Activated T-helper 17 cell treated with anti-CD3 and anti-CD28 coated beads, Interleukin-2, amount 50 U/mL, for 72 hours (primary cell): ENCODE results near the gene VENTX. TPM values are rescaled to one million over a fixed set of nuclear protein-coding genes. Genes with fewer than 3 reads are reported as not detected.
"Not testable (repeated sequence)": the region's sequence is repeated elsewhere in the genome, so short reads cannot be mapped to it uniquely, and the experiment has no call there.

ENCODE experiments used
- ATAC-seq: fragments of 150-1000 bp; cut with Tn5 transposase; replicated peaks from 2 replicates; pipeline ENCODE4 v1.10.0; 2021; ENCODE audit warnings: mild to moderate bottlenecking, moderate library complexity
- H3K27ac Mint-ChIP-seq: one replicate; pipeline ENCODE4 v1.8.0; 2022; ENCODE audit warnings: mixed read lengths
- H3K27me3 Mint-ChIP-seq: one replicate; pipeline ENCODE4 v1.8.0; 2022; ENCODE audit warnings: mixed read lengths
- H3K36me3 Mint-ChIP-seq: one replicate; pipeline ENCODE4 v1.8.0; 2022; ENCODE audit warnings: low read depth, mild to moderate bottlenecking, mixed read lengths
- H3K4me1 Mint-ChIP-seq: one replicate; pipeline ENCODE4 v1.8.0; 2022; ENCODE audit warnings: mixed read lengths
- H3K4me3 Mint-ChIP-seq: one replicate; pipeline ENCODE4 v1.8.0; 2022; ENCODE audit warnings: mild to moderate bottlenecking, mixed read lengths
- H3K9me3 Mint-ChIP-seq: one replicate; pipeline ENCODE4 v1.8.0; 2022; ENCODE audit warnings: mixed read lengths
- total RNA-seq, 2 donors: library from RNA; stranded (reverse); gene quantifications; one replicate each; pipeline ENCODE4 v1.2.3, GENCODE V29; 2022

Gene VENTX
- total RNA-seq, 2 donors from 2014 or later, result 0.21 TPM; not detected in 1

DNA sequence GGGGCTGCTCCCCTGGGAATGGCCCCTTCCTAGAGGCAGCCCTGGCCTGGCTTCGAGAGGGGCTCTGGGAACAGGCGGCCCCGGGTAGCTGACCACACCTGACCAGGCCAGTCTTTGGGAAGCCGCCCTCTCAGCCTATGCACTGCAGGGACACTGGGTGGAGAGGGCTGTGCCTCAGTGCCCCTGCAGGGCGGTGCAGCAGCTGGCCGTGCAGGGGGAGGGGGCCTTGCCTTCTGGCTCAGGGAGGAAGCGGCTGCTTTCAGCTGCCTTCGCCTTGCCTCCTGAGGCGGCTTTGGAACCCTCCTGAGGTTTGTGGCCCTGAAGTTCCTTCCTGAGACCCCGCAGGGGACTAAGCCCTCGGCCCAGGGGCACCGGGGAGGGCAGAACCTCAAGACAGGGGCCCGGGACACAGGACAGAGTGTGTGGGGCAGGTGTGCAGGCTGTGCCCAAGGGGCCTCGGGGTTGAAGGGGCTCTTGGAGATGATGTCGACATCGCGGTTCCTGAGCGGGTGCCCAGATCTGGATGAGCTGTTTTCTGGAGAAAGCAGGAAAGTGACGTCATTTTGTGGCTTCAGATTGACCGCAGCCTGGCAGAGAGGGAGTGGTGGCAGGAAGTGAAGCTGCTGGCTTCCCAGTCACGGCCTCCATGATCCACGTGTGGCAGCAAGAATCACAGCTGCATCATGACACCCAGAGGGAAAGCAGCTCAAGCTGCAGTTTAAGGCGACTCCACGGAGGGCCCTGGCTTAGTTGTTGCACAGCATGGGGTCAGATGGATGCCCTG is 21.4 kb downstream of the VENTX start:
- H3K36me3 Mint-ChIP-seq, result peaks cover 25% of the 10 kb centered on the region
- peaks cover 7% of the 10 kb centered on the region for H3K4me1 Mint-ChIP-seq
- ATAC-seq, result peak; percentile 71
- peak overlapping the region; percentile 60 for H3K4me3 Mint-ChIP-seq
- no peaks in the 10 kb centered on the region for H3K9me3 Mint-ChIP-seq
- no peaks in the 10 kb centered on the region for H3K27me3 Mint-ChIP-seq
- H3K27ac Mint-ChIP-seq, result peak overlapping the region; percentile 89

DNA sequence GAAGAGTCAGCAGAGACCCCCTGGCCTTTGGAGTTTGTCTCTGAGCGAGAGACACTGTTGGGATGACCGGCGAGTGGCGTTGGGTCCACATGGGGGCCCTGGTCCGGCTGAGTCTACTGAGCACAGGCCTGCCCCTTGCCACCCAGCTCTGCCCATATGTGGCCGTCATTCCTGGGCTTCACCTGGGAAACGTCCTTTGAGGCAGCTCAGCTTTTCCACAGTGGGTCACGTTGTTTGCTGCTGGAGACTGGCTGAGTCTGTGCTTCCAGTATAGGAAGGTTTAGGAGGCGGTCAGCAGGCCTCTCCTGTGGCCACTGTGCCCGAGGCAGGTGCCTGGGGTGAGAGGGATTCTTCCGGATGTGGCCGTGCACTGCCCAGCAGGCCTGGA is 21.9 kb downstream of the VENTX start:
- ATAC-seq, result no peak
- Mint-ChIP-seq H3K27me3 (no peaks in the 10 kb centered on the region), H3K9me3 (no peaks in the 10 kb centered on the region), H3K4me1 (peaks cover 12% of the 10 kb centered on the region), H3K27ac (peak overlapping the region; percentile 89), H3K36me3 (peaks cover 30% of the 10 kb centered on the region), H3K4me3 (peak overlapping the region; percentile 60)

DNA sequence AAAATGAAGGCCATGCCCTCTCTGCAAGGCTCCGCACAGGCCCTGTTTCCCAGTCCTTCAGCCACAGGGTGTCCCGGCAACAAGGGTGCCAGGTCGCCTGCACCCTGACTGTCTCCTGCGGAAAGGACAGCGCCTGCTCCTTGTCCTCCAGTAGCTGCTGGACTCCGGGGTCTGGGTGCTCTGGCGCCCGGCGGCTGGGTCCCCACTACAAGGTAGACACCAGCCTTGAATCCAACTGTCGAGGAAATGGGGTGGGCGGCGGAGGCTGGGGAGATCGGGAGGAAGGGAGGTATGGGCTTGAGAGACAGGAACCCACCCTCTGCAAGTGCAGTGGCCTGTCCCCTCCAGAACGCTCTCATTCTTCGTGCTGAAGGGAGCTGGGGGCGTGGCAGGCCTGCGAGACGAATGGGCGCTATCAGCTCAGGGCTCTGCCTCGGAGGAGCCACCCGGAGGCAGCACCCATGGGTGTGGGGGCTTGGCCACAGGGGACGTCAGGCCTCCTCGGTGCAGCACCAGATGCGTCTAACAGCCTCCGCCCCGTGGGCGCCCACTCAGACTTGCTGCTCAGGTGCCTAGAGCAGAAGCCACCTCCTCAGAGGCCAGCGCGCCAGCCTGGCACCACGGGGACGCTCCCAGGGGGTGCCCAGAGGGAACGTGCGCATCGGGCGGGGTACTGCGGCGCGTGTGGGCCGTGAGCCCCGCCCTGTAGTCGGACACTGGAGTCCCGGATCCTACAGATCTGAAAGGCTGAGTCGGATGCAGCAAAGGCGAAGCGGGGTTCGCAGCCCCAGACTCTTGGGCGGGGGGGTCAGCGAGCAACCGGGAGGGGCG is 23.5 kb downstream of the VENTX start:
- Mint-ChIP-seq H3K4me1 (peaks cover 14% of the 10 kb centered on the region), H3K27me3 (no peaks in the 10 kb centered on the region), H3K27ac (peak overlapping the region; percentile 88), H3K9me3 (no peaks in the 10 kb centered on the region), H3K36me3 (peaks cover 43% of the 10 kb centered on the region), H3K4me3 (peak overlapping the region; percentile 60)
- peak; percentile 73 for ATAC-seq

DNA sequence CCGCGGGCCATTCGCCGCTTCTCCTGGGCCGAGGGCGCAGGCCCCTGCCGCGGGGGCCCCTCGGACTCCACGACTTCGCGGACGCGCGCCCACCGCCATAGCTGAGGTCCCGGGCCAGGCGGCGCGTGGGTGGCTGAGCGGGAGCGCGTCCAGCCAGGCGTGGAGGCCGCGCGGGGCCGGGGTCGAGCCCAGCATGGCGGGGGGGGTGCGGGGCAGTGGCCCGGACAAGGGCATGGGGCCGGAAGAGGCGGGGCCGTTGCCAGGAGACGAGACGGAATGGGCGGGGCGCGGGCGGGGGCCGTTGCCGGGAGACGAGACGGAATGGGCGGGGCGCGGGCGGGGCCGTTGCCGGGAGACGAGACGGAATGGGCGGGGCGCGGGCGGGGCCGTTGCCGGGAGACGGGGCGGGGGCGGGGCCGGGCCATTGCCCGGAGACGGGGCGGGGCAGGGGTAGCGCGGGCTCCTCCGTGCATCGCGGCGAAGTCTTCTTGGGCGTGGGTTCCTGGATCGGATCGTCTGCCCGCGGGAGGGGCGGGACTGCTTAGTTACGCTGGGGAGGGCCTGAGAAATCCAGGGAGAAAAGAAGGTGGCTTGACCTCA is 24.2 kb downstream of the VENTX start:
- peak; percentile 52 for ATAC-seq
- peaks cover 43% of the 10 kb centered on the region for H3K36me3 Mint-ChIP-seq
- H3K4me1 Mint-ChIP-seq, result peaks cover 14% of the 10 kb centered on the region
- no peaks in the 10 kb centered on the region for H3K27me3 Mint-ChIP-seq
- H3K9me3 Mint-ChIP-seq, result no peaks in the 10 kb centered on the region
- peak overlapping the region; percentile 60 for H3K4me3 Mint-ChIP-seq
- peak overlapping the region; percentile 88 for H3K27ac Mint-ChIP-seq

DNA sequence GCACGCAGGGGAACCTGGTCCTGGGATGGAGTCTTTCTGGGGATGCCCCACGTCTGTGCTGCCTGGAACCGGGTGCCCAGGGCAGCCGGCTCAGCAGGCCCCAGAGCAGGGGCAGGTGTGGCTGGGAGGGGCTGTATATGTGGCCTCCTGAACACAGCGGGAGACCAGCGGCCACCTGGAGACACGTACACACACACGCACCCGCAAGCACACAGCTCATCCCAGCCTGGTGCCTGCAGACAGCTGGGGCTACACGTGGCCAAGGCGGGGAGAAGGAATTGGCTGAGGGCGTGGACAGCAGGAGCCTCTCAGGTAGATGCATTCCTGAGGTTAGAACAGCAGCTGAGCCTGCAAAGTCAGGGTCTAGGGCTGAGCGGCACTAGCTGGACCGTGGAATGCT is 25.0 kb downstream of the VENTX start:
- Mint-ChIP-seq H3K27me3 (no peaks in the 10 kb centered on the region), H3K4me1 (peaks cover 14% of the 10 kb centered on the region), H3K36me3 (peaks cover 43% of the 10 kb centered on the region), H3K9me3 (no peaks in the 10 kb centered on the region), H3K4me3 (peak overlapping the region; percentile 42), H3K27ac (no peak overlapping the region)
- no peak for ATAC-seq

DNA sequence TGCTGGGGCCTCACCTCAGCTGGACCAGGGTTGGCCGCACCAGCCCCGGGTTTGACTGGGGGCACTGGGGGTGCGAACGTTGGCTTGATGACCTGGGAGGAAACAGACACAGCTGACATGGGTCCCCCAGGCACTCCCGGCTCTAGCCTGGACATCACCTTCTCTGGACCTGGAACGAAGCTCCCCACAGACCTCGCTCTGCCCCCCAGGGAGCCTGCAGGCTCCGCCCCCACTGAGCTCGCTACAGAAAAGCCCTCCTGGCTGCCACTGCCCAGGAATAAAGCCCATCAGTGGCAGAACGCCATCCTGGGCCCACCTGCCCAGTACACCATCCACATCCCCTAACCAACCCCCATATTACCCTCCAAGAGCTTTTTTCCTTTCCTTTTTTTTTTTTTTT is 26.0 kb downstream of the VENTX start:
- Mint-ChIP-seq H3K4me3 (peak overlapping the region; percentile 31), H3K4me1 (peaks cover 14% of the 10 kb centered on the region)

DNA sequence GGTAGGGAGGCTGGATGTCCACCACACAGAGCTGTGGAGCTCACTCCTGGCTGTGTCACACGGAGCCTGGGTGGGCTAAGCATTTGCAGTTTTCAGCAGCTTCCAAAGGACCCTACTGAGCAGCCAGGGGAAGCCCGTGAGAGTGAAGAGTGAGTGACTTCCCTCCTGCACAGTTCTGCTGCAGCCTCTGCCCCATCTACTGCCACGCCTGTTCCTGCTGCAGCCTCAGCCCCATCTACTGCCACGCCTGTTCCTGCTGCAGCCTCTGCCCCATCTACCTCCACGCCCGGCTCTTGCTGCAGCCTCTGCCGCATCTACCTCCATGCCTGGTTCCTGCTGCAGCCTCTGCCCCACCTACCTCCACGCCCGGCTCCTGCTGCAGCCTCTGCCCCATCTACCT is 26.8 kb downstream of the VENTX start:
- Mint-ChIP-seq H3K36me3 (peaks cover 37% of the 10 kb centered on the region), H3K4me3 (peak overlapping the region; percentile 31), H3K4me1 (peaks cover 8% of the 10 kb centered on the region), H3K27me3 (no peaks in the 10 kb centered on the region), H3K27ac (no peak overlapping the region), H3K9me3 (no peaks in the 10 kb centered on the region)
- no peak for ATAC-seq

More for the DNA sequence above, 26.0 kb downstream of the VENTX start:
- Mint-ChIP-seq H3K27me3 (no peaks in the 10 kb centered on the region), H3K36me3 (peaks cover 43% of the 10 kb centered on the region), H3K27ac (no peak overlapping the region), H3K9me3 (no peaks in the 10 kb centered on the region)
- no peak for ATAC-seq

DNA sequence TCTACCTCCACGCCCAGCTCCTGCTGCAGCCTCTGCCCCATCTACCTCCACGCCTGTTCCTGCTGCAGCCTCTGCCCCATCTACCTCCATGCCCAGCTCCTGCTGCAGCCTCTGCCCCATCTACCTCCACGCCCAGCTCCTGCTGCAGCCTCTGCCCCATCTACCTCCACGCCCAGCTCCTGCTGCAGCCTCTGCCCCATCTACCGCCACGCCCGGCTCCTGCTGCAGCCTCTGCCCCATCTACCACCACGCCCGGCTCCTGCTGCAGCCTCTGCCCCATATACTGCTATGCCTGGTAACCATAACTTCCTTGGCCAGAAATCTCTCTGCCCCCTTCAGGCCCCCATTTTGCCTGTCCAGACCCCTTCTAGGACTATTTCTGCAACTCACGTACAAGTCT is 27.4 kb downstream of the VENTX start:
- ATAC-seq, result not testable (repeated sequence)

DNA sequence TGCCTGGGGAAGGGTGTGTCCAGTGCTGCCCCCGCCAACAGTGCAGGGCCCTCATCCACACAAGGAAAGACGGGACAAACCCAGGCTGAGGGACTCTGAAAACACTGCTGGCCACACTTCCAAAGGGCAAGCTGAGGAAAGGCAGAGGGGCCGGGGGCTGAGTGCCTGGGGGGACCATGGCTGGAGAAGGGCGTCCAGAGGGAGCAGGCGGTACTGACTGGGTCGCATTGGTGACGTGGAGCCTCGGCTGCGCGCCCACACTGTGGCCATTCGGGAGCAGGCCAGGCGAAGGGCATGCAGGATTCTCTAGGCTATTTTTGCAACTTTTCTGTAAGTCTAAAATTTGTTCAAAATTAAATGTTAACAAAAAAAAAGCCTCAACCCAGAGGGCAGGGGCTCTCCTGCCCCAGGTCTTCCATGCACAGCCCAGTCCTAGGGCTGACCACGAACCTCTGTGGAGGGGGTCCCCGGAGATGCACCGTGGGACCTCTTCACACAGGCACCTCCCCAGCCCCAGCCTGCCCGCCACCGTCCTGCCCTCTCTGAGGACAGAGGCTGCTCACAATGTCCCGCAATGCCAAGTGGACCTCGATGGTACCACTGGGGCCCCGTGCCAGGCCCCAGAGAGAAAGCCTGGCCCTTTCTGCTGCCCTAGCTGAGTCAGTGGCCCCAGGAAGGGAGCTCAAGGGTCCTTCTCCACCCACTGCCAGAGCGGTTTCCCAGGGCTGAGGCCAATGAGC is 28.6 kb downstream of the VENTX start:
- Mint-ChIP-seq H3K36me3 (peaks cover 53% of the 10 kb centered on the region), H3K9me3 (no peaks in the 10 kb centered on the region), H3K4me1 (peaks cover 7% of the 10 kb centered on the region), H3K27ac (no peak overlapping the region), H3K4me3 (no peak overlapping the region), H3K27me3 (no peaks in the 10 kb centered on the region)
- no peak for ATAC-seq

More for the DNA sequence above, 27.4 kb downstream of the VENTX start:
- not testable (repeated sequence) for H3K4me1 Mint-ChIP-seq, H3K9me3 Mint-ChIP-seq, H3K4me3 Mint-ChIP-seq, H3K27me3 Mint-ChIP-seq
- peaks cover 42% of the 10 kb centered on the region for H3K36me3 Mint-ChIP-seq
- H3K27ac Mint-ChIP-seq, result peak overlapping the region; percentile 41

DNA sequence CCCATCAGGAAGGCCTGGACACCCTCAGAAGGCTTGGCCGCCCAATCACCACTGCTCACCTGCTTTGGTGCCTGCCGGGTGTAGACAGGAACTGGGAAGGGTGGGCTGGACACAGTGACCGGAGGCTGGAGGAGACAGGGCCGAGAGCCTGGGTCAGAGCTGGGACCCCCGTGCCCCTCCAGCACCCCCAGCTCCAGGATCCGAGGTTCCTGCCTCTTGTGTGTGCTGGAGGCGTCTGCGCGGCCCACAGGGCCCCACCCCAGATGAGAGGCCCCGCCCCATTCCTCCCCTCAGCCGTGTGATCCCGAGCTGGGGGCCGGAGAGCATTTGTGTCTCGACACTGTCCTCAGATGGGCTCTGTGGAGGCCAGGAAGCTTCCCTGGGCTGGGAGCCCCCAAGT is 29.6 kb downstream of the VENTX start:
- Mint-ChIP-seq H3K4me1 (peaks cover 7% of the 10 kb centered on the region), H3K27me3 (no peaks in the 10 kb centered on the region), H3K36me3 (peaks cover 63% of the 10 kb centered on the region), H3K4me3 (no peak overlapping the region), H3K27ac (no peak overlapping the region), H3K9me3 (no peaks in the 10 kb centered on the region)
- no peak for ATAC-seq

DNA sequence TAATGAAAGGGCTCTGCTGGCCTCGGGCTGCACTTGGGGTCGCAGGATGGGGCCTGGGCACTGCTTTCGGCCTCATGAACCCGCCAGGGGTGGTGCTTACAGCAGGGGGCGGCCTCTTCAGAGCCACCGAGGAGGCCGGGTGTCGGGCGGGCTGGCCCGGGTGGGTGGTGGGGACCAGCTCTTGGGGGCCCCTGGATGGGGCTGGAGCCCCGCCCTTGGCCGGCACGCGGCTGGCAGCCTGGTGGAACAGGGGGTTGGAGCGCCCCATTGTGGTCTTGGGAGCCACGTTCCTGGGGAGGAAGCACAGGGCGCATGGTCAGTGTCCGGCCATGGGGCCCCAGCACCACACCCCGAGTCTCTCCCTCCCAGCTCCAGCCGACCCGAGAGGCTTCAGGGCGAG is 30.2 kb downstream of the VENTX start:
- no peak for ATAC-seq
- no peaks in the 10 kb centered on the region for H3K27me3 Mint-ChIP-seq
- peaks cover 63% of the 10 kb centered on the region for H3K36me3 Mint-ChIP-seq
- H3K9me3 Mint-ChIP-seq, result no peaks in the 10 kb centered on the region
- no peak overlapping the region for H3K27ac Mint-ChIP-seq
- peaks cover 7% of the 10 kb centered on the region for H3K4me1 Mint-ChIP-seq
- no peak overlapping the region for H3K4me3 Mint-ChIP-seq

DNA sequence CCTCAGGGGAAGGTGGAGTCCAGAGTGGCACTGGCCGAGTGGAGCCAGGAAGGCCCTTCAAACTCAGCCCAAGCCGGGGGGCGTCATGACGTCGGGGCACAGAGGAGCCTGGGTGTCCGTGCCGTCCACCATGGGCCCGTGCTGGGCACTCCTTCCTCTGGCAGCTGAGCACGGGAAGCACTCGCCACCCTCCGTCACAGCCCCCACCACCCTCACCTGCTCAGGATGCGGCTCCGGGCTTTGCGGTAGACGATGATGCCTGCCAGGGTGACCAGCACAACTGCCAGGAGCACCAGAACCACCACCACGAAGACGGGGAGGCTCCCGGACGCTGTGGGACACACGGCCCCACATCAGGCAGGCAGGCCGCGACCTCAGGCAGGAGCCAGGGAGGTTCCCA is 30.9 kb downstream of the VENTX start:
- no peak for ATAC-seq
- peaks cover 63% of the 10 kb centered on the region for H3K36me3 Mint-ChIP-seq
- no peak overlapping the region for H3K4me3 Mint-ChIP-seq
- no peaks in the 10 kb centered on the region for H3K27me3 Mint-ChIP-seq
- peaks cover 7% of the 10 kb centered on the region for H3K4me1 Mint-ChIP-seq
- H3K27ac Mint-ChIP-seq, result no peak overlapping the region
- H3K9me3 Mint-ChIP-seq, result no peaks in the 10 kb centered on the region

DNA sequence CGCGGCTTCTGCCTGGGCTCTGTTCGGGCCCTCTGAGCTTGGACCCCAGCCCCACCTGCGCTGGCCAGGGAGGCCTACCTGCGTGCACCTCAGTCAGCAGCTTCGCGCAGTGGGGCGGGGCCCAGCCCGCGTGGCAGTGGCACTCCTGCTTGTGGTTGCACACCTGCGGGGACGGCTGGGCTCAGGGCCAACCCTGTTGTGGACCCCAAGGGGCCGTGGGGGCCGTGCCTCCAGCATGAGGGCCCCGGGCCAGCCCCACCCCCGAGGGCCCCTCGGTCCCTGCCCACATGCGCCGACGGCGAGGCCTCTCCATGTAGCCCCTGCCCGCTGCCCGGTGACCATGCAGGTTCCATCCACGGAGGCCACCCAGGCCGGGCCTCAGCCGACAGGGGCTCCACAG is 31.7 kb downstream of the VENTX start:
- ATAC-seq, result no peak
- H3K36me3 Mint-ChIP-seq, result peaks cover 54% of the 10 kb centered on the region
- H3K4me3 Mint-ChIP-seq, result no peak overlapping the region
- peaks cover 4% of the 10 kb centered on the region for H3K4me1 Mint-ChIP-seq
- H3K27me3 Mint-ChIP-seq, result no peaks in the 10 kb centered on the region
- no peaks in the 10 kb centered on the region for H3K9me3 Mint-ChIP-seq
- H3K27ac Mint-ChIP-seq, result no peak overlapping the region

DNA sequence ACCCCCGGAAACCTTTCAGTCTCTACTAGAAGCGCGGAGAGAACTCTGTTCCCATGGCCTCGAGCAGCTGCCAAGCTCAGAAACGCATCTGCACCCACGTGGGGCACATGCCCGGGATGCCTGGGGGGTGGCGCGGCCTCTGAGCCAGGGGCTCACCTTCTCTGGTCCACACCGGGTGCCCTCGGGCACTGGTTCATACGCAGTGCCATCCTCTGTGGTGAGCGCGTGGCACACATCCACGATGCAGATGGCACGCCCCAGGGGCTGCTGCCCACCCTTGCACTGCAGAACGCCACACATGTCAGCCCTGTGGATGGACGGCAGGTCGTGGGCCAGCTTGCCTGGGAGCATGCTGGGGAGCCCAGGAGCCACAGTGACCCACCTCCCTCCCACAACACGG is 32.5 kb downstream of the VENTX start:
- Mint-ChIP-seq H3K27ac (no peak overlapping the region), H3K9me3 (no peaks in the 10 kb centered on the region), H3K4me1 (no peaks in the 10 kb centered on the region), H3K4me3 (no peak overlapping the region), H3K36me3 (peaks cover 56% of the 10 kb centered on the region), H3K27me3 (no peaks in the 10 kb centered on the region)
- ATAC-seq, result no peak
